ENCODE data around the gene DRAM2.

The DRAM2 gene

DNA sequence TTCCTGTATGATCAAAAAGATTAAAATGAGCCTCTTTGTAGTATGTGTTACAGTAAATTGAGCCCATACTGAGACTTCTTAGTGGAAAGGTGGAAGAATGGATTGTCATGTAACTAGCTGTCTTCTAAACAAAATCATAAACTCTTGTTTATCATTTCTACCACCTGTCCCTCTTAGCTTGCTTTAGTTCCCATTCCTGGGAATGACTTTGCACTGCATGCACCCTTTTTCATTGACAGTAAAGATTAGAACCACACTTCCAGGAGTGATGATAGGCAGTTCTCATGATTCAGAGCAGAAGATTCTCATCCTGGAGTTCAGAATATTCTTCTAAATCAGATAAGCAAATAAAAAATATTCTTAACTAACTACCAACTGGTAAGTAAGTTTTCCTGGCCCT, 32.6 kb upstream of the DRAM2 start:
- no peak overlapping the region for H3K4me3 ChIP-seq
- no peaks in the 10 kb centered on the region for H3K4me1 ChIP-seq
- no peak for TF ChIP-seq Cebpa-rat (IDR thresholded peaks at IDR 0.05)
- H3K4me2 ChIP-seq: no peak overlapping the region
- peaks cover 63 to 98% (median 91%) of the 10 kb centered on the region in 11 experiments for H3K36me3 ChIP-seq
- H3K27me3 ChIP-seq: no peaks in the 10 kb centered on the region
- H3K9ac ChIP-seq: no peak overlapping the region
- no peak overlapping the region; a peak in 1 of 22 replicates for H3K27ac ChIP-seq
- peaks cover 0 to 78% (median 0%) of the 10 kb centered on the region in 11 experiments; a peak in 3 of 22 replicates for H4K20me1 ChIP-seq
- no peaks in the 10 kb centered on the region for H3K9me3 ChIP-seq (replicated peaks in 1 of 11)

DNA sequence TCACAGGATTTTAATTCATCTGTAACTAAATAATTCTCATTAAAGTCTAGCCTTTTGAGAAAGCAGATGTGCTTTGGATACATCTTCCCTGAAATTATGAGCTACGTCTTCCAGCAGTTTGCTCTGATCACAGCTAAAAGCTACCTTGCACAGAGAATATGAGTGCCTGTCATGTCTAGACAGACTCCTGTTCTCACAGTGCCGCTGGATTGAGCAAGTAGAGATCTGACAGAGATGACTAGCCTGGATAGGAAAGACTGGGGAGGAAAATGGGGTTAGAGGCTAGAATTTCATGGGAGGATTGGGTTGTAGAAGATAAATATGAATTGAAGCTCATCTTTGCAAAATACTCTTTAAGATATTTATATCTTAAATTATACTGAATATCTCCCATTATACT, 24.3 kb upstream of the DRAM2 start:
- Histone ChIP-seq H3K4me1 (peaks cover 0 to 16% (median 0%) of the 10 kb centered on the region in 10 experiments; a peak in 4 of 20 replicates), H3K4me2 (no peak overlapping the region), H3K9ac (no peak overlapping the region), H3K27ac (no peak overlapping the region), H4K20me1 (peaks cover 0 to 95% (median 0%) of the 10 kb centered on the region in 11 experiments; a peak in 9 of 22 replicates), H3K27me3 (no peaks in the 10 kb centered on the region), H3K4me3 (no peak overlapping the region), H3K36me3 (peaks cover 61 to 98% (median 90%) of the 10 kb centered on the region in 11 experiments), H3K9me3 (replicated peaks in 1 of 11) (no peaks in the 10 kb centered on the region)
- TF ChIP-seq Cebpa-rat (IDR thresholded peaks at IDR 0.05): no peak

DNA sequence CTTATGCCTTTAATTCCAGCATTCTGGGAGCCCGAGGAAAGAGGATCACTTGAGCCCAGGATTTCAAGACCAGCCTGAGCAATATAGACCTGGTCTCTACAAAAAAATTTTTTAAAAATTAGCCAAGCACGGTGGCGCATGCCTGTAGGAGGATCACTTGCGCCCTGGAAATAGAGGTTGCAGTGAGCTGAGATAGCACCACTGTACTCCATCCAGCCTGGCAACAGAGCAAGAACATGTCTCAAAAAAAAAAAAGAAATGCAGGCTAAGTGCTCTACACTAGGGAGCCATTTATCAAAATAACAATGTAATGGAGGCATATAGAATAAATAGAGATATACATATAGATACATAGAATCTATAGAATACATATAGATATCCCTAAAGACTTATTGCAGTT, 23.5 kb upstream of the DRAM2 start:
- H4K20me1 ChIP-seq: peaks cover 0 to 94% (median 0%) of the 10 kb centered on the region in 11 experiments; a peak in 9 of 22 replicates
- H3K27ac ChIP-seq: no peak overlapping the region
- no peak for TF ChIP-seq Cebpa-rat (IDR thresholded peaks at IDR 0.05)
- no peak overlapping the region for H3K9ac ChIP-seq
- H3K36me3 ChIP-seq: peaks cover 60 to 98% (median 89%) of the 10 kb centered on the region in 11 experiments
- H3K9me3 ChIP-seq (replicated peaks in 1 of 11): no peaks in the 10 kb centered on the region
- H3K27me3 ChIP-seq: no peaks in the 10 kb centered on the region
- no peak overlapping the region for H3K4me2 ChIP-seq
- no peak overlapping the region for H3K4me3 ChIP-seq
- peaks cover 0 to 16% (median 0%) of the 10 kb centered on the region in 10 experiments; a peak in 4 of 20 replicates for H3K4me1 ChIP-seq

DNA sequence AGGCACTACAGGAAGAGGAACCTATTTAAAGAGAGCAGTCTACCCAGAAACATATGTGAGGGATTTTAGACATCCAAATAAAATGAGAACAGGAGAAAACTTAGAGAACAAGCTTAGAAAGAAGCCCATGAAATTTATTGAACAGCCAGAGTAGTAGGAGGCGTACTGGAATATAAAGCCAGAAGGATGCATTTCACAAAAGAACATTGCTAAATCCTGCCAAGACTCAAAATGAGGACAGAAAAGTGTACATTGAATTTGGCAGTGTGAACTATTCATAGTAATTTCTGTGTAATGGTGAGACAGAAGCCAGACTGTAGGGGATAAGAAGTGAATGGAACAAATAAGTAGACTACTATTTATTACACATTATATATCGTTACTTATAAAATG, 22.6 kb upstream of the DRAM2 start:
- H4K20me1 ChIP-seq: peaks cover 0 to 94% (median 7%) of the 10 kb centered on the region in 11 experiments; a peak in 10 of 22 replicates
- no peak for TF ChIP-seq Cebpa-rat (IDR thresholded peaks at IDR 0.05)
- peaks cover 62 to 98% (median 89%) of the 10 kb centered on the region in 11 experiments for H3K36me3 ChIP-seq
- H3K4me2 ChIP-seq: no peak overlapping the region
- H3K9ac ChIP-seq: no peak overlapping the region
- H3K27me3 ChIP-seq: no peaks in the 10 kb centered on the region
- no peak overlapping the region for H3K27ac ChIP-seq
- H3K4me3 ChIP-seq: no peak overlapping the region
- no peaks in the 10 kb centered on the region for H3K9me3 ChIP-seq (replicated peaks in 1 of 11)
- H3K4me1 ChIP-seq: peaks cover 0 to 16% (median 0%) of the 10 kb centered on the region in 10 experiments; a peak in 4 of 20 replicates

DNA sequence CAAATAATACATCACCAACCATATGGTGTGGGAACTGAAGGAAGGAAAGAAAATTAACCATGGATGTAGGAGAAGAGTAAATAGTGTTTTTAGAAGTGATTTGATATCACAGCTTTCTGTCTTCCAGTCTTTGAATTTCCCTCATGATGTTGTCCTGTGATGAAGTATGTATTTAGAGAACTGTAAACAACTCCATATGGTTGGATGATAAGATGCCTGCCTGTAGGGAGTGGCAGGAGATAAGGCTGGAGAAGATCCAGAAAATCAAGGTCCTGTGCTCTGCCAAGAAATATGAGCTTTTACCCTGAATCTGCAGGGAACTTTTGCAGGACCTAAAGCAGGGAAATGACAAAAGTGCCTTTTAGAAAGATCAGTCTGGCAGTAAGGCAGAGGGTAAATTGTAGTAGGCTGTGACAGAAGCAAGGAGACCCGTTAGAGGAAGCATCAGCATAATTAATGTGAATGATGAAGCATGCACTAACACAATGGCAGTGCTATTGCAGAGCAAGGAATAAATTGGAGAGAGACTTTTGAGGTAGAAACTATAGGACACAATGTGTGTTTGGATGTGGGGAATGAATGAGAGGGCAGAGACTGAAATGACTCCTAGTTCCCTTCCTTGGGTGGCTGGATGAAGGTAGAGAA, 22.1 kb upstream of the DRAM2 start:
- H3K4me1 ChIP-seq: peaks cover 0 to 16% (median 0%) of the 10 kb centered on the region in 10 experiments; a peak in 4 of 20 replicates
- H3K4me3 ChIP-seq: no peak overlapping the region
- no peak overlapping the region for H3K9ac ChIP-seq
- no peaks in the 10 kb centered on the region for H3K9me3 ChIP-seq (replicated peaks in 1 of 11)
- H3K27ac ChIP-seq: no peak overlapping the region
- TF ChIP-seq Cebpa-rat (IDR thresholded peaks at IDR 0.05): no peak
- H3K36me3 ChIP-seq: peaks cover 64 to 98% (median 90%) of the 10 kb centered on the region in 11 experiments
- H3K4me2 ChIP-seq: no peak overlapping the region
- no peaks in the 10 kb centered on the region for H3K27me3 ChIP-seq
- H4K20me1 ChIP-seq: peaks cover 0 to 95% (median 13%) of the 10 kb centered on the region in 11 experiments; a peak in 13 of 22 replicates

DNA sequence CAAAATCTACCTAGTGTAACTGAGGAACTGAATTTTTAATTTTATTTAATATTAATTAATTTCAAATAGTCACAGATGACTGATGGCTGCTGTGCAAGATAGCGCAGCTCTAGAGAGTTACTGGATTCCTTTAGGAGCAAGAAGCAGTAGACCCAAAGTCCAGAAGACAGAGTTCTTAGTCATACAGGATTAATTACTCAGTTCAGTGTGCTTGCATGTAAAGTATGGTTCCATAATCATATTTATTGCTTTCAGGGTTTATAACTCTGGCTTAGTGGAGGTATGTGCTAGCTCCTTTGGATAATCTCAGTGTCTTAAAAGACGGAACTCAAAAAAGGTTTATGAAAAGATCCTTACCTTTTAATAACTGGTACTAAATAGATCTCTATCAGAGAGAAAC, 17.5 kb upstream of the DRAM2 start:
- peaks cover 3 to 99% (median 43%) of the 10 kb centered on the region in 11 experiments; a peak in 17 of 22 replicates for H4K20me1 ChIP-seq
- no peaks in the 10 kb centered on the region for H3K27me3 ChIP-seq
- no peak overlapping the region for H3K9ac ChIP-seq
- no peak overlapping the region for H3K4me3 ChIP-seq
- peaks cover 0 to 37% (median 0%) of the 10 kb centered on the region in 10 experiments; a peak in 4 of 20 replicates for H3K4me1 ChIP-seq
- H3K36me3 ChIP-seq: peaks cover 85 to 100% (median 95%) of the 10 kb centered on the region in 11 experiments
- peaks cover 0 to 10% (median 9%) of the 10 kb centered on the region in 11 experiments; a peak in 16 of 22 replicates for H3K9me3 ChIP-seq (replicated peaks in 1 of 11)
- no peak overlapping the region for H3K4me2 ChIP-seq
- H3K27ac ChIP-seq: no peak overlapping the region
- no peak for TF ChIP-seq Cebpa-rat (IDR thresholded peaks at IDR 0.05)

DNA sequence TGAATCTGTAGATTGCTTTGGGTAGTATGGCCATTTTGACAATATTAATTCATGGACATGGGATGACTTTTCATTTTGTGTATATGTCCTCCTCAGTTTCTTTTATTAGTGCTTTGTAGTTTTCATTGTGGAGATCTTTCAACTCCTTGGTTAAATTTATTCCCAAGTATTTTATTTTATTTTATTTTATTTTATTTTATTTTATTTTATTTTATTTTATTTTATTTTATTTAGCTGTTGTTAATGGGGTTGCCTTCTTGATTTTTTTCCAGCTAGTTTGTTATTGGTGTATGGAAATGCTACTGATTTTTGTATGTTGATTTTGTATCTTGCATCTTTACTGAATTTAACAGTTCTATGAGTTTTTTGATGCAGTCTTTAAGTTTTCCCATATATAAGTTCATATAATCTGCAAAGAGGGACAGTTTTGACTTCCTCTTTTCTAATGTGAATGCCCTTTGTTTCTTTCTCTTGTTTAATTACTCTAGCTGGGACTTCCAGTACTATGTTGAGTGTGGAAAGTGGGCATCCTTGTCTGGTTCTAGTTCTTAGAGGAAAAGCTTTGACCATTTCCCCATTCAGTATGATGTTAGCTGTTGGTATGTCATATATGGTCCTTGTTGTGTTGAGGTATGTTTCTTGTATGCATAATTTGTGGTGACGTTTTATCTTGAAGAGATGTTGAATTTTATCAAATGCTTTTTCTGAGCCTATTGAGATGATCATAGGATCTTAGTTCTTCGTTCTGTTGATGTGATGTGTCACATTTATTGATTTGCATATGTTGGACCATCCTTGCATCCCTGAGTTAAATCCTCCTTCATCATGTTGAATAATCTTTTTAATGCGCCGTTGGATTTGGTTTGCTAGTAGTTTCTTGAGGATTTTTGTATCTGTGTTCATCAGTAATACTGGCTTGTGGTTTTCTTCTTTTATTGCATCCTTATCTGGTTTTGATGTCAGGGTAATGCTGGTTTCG, 14.4 kb upstream of the DRAM2 start:
- H3K27me3 ChIP-seq: no peaks in the 10 kb centered on the region
- no peak overlapping the region for H3K9ac ChIP-seq
- no peak overlapping the region for H3K27ac ChIP-seq
- peaks cover 0 to 10% (median 9%) of the 10 kb centered on the region in 11 experiments; a peak in 16 of 22 replicates for H3K9me3 ChIP-seq (replicated peaks in 1 of 11)
- H3K4me2 ChIP-seq: peak overlapping the region in 3 of 11 experiments; percentile 6 to 63 (median 45); a peak in 4 of 22 replicates
- TF ChIP-seq Cebpa-rat (IDR thresholded peaks at IDR 0.05): no peak
- H4K20me1 ChIP-seq: peaks cover 10 to 99% (median 69%) of the 10 kb centered on the region in 11 experiments; a peak in 18 of 22 replicates
- H3K4me1 ChIP-seq: peaks cover 0 to 50% (median 0%) of the 10 kb centered on the region in 10 experiments; a peak in 4 of 20 replicates
- peaks cover 85 to 99% (median 95%) of the 10 kb centered on the region in 11 experiments for H3K36me3 ChIP-seq
- no peak overlapping the region for H3K4me3 ChIP-seq

DNA sequence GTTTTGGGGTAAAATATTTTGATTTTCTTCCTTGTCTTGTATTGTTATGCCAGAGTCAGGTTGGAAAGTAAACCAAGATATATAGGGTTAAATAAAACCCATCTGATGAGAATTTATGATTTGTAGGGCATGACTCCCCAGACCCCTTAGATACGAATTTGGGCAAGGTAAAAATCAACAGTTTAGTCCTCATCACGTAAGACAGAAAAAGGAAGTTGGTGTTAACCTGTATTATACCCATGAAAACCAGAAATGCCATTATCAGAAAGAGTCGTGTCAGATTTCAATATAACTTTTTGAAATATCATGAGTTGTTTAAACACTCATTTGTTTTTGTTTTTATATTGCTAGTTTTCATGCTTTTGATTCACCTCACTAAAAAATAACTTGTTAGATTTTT, 11.9 kb upstream of the DRAM2 start:
- Histone ChIP-seq H3K27me3 (no peaks in the 10 kb centered on the region), H3K36me3 (peaks cover 83 to 100% (median 95%) of the 10 kb centered on the region in 11 experiments), H3K4me2 (peak overlapping the region in 2 of 11 experiments; percentile 18 to 22; a peak in 3 of 22 replicates), H4K20me1 (peaks cover 14 to 100% (median 67%) of the 10 kb centered on the region in 11 experiments; a peak in 19 of 22 replicates), H3K4me1 (peaks cover 0 to 75% (median 0%) of the 10 kb centered on the region in 10 experiments; a peak in 4 of 20 replicates), H3K4me3 (no peak overlapping the region), H3K27ac (no peak overlapping the region), H3K9me3 (replicated peaks in 1 of 11) (peaks cover 0 to 10% (median 9%) of the 10 kb centered on the region in 11 experiments; a peak in 16 of 22 replicates), H3K9ac (peak overlapping the region in 1 of 11 experiments; percentile 15; a peak in 1 of 22 replicates)
- TF ChIP-seq Cebpa-rat (IDR thresholded peaks at IDR 0.05): no peak
